Testis (tissue), 3 donors: ENCODE results near the gene SVIP. TPM values are rescaled to one million over a fixed set of nuclear protein-coding genes. Genes with fewer than 3 reads are reported as not detected.

ENCODE experiments used
- DNase-seq: peaks from one replicate; pipeline ENCODE4 v3.0.0-alpha.2; 2019
- H3K27ac ChIP-seq, 2 donors: fragments of 200-600 bp; sonication (generic); one replicate each; pipeline ENCODE4 v1.5.1; 2019
- H3K27me3 ChIP-seq: fragments of 200-600 bp; sonication (generic); one replicate; pipeline ENCODE4 v1.5.1; 2019
- H3K36me3 ChIP-seq: fragments of 200-600 bp; sonication (generic); one replicate; pipeline ENCODE4 v1.5.1; 2017; ENCODE audit warnings: low read depth; ENCODE audit errors: missing control alignments
- H3K4me1 ChIP-seq: fragments of 200-600 bp; sonication (generic); one replicate; pipeline ENCODE4 v1.5.1; 2019
- H3K4me3 ChIP-seq, 2 donors: fragments of 200-600 bp; sonication (generic); one replicate each; pipeline ENCODE4 v1.5.1; 2017 to 2019
- H3K9me3 ChIP-seq: fragments of 200-600 bp; sonication (generic); one replicate; pipeline ENCODE4 v1.5.1; 2017
- CTCF ChIP-seq, 3 experiments: fragments of 450-650 bp in 2 of 3; fragments of 200-600 bp in 1 of 3; sonication (generic) in 1 of 3; IDR thresholded peaks; one replicate each; pipeline ENCODE4 v1.5.1; 2016 to 2019; ENCODE audit warnings: antibody characterized with exemption in 3 of 3, mild to moderate bottlenecking in 2 of 3, moderate library complexity in 1 of 3
- POLR2A ChIP-seq: fragments of 450-650 bp; IDR thresholded peaks from one replicate; pipeline ENCODE4 v1.6.1; 2017; ENCODE audit warnings: antibody characterized with exemption, mild to moderate bottlenecking, moderate library complexity
- WGBS, 2 donors: methylation state at CpG; one replicate each; pipeline ENCODE4 v1.1.5; 2018; 5-methylcytosine and 5-hydroxymethylcytosine counted together
- intact Hi-C: fragments of 100-400 bp; cut with DNase I; formaldehyde crosslinking; loops from one replicate; pipeline ENCODE4 v1.15.1; 2023; ENCODE audit warnings: low total_unique reads
- polyA plus RNA-seq: library from polyadenylated mRNA; stranded (reverse); fragments of 350-450 nt; fragmentation: Illumina TruSeq; extraction: RNeasy Lipid Tissue Mini Kit (QIAGEN cat#74804); gene quantifications from one replicate; pipeline ENCODE4 v1.2.3, GENCODE V29; 2014; ENCODE audit warnings: low read depth, low replicate concordance; ENCODE audit not compliant: insufficient read depth
- total RNA-seq, 2 donors: library from RNA; depleted of rRNA; stranded (reverse); fragments of >200 nt; gene quantifications; one replicate each; pipeline ENCODE4 v1.2.3, GENCODE V29; 2016

SVIP gene
- total and polyA plus RNA-seq, 3 donors from 2014 or later, result 19.3 to 80.1 (median 22.7) TPM

DNA sequence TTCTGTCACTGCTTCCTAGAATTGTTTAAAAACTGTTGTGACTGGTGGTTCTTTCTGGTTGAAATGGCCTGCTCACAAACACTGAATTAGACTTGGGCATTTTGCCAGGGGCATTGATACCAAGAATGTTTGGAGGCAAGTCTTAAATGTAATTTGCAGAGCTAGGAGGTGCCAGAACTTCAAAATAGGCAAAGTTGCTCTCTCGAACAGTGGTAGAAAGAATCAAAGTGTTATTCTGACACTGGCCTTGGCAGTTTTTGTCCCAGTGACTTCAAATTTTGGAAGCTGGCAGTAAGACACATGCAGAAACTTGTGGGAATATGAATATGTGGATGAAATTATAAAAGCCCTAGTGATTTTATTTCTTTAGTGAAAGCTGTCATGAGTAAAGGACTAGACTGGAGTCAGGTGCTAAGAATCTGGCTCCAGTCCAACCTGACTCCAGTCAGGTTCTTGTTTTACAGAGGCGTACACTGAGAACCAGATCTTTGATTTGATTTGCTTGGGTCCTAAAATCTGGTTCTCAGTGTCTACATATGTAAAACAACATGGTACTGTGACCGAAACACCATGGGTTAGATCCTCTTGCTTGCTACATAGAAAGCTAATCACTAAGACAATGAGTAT lies 20.9 kb downstream of the SVIP start:
- Histone ChIP-seq H3K27ac (no peak overlapping the region), H3K4me1 (no peaks in the 10 kb centered on the region), H3K9me3 (no peaks in the 10 kb centered on the region), H3K27me3 (no peaks in the 10 kb centered on the region), H3K4me3 (no peak overlapping the region), H3K36me3 (no peaks in the 10 kb centered on the region)
- intact Hi-C loops, result no loop called here
- TF ChIP-seq POLR2A (no peak), CTCF (IDR thresholded peaks at IDR 0.05) (no peak)
- 78 to 86% methylated on average over 3 of the region's 3 CpGs for WGBS, 2 donors
- no peak for DNase-seq

- 54 to 65% methylated on average over 2 of the region's 2 CpGs for WGBS, 2 donors
- H3K27ac ChIP-seq, result no peak overlapping the region
- no peaks in the 10 kb centered on the region for H3K27me3 ChIP-seq
- DNase-seq, result no peak
- H3K4me3 ChIP-seq, result no peak overlapping the region
- intact Hi-C loops, result no loop called here
- no peak for TF ChIP-seq POLR2A
- TF ChIP-seq CTCF (IDR thresholded peaks at IDR 0.05), result no peak
- no peaks in the 10 kb centered on the region for H3K36me3 ChIP-seq
- H3K4me1 ChIP-seq, result no peaks in the 10 kb centered on the region
- H3K9me3 ChIP-seq, result no peaks in the 10 kb centered on the region
Measured at GRCh38 chr11:22807855-22808570, 21.6 kb downstream of the SVIP start.

DNA sequence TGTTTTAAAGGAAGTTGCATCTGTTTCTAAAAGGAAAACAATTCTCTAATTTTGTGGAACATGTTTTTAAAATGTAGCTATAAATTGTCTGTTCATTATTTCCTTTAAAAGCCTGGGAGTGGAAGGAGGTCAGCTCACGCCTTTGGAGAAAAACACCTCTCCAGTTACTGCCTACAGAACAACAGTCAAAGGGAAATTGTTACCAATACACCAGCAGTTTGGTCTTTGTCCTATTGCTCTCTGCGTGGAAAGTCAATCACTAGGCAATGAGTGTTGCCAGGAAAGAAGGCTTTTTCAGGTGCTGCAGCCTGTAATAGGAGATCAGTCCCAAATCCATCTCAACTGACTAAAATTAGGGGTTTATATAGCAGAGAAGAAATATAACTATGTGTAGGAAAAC lies 22.2 kb downstream of the SVIP start:
- no peaks in the 10 kb centered on the region for H3K36me3 ChIP-seq
- 58 to 73% methylated on average over 2 of the region's 2 CpGs for WGBS, 2 donors
- TF ChIP-seq POLR2A (no peak), CTCF (IDR thresholded peaks at IDR 0.05) (no peak)
- H3K9me3 ChIP-seq, result no peaks in the 10 kb centered on the region
- no peak overlapping the region for H3K4me3 ChIP-seq
- DNase-seq, result no peak
- H3K4me1 ChIP-seq, result no peaks in the 10 kb centered on the region
- H3K27me3 ChIP-seq, result no peaks in the 10 kb centered on the region
- intact Hi-C loops, result no loop called here
- no peak overlapping the region for H3K27ac ChIP-seq

GRCh38 chr11:22802861-22803260 lies 26.7 kb downstream of the SVIP start:
- TF ChIP-seq POLR2A, result no peak
- no peak for TF ChIP-seq CTCF (IDR thresholded peaks at IDR 0.05)
- Histone ChIP-seq H3K36me3 (no peaks in the 10 kb centered on the region), H3K9me3 (no peaks in the 10 kb centered on the region), H3K4me1 (no peaks in the 10 kb centered on the region), H3K27me3 (no peaks in the 10 kb centered on the region), H3K4me3 (no peak overlapping the region), H3K27ac (no peak overlapping the region)
- no peak for DNase-seq
- 89 to 90% methylated on average over 4 of the region's 4 CpGs for WGBS, 2 donors
- intact Hi-C loops, result no loop called here

DNA sequence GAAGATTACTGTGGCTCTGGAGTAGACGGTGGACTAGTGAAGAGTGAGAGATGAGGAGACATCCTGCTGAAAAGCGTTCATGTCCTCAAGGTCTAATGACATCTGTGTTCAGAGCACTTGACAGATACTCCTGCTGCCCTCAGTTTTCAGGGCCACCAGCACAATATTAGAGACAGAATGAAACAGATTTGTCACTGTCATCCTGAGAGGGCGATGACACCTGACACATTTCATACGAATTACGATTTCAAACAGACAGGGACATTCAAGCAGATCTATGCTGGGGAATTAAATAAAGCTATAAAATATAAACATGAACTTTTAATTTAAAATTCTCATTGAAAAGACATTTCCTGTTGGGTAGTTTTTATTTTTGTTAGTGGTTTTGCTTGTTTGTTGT lies 29.1 kb downstream of the SVIP start:
- H3K27ac ChIP-seq, result no peak overlapping the region
- no peaks in the 10 kb centered on the region for H3K36me3 ChIP-seq
- no peaks in the 10 kb centered on the region for H3K27me3 ChIP-seq
- TF ChIP-seq POLR2A (no peak), CTCF (IDR thresholded peaks at IDR 0.05) (no peak)
- no peak overlapping the region for H3K4me3 ChIP-seq
- DNase-seq, result no peak
- intact Hi-C loops, result no loop called here
- H3K9me3 ChIP-seq, result no peaks in the 10 kb centered on the region
- 62 to 89% methylated on average over 5 of the region's 5 CpGs for WGBS, 2 donors
- no peaks in the 10 kb centered on the region for H3K4me1 ChIP-seq
